Activated B cell treated with CpG ODN at 0.5 μM for 24 hours (primary cell): Measurements from ENCODE around the gene ARHGAP4. TPM values are rescaled to one million over a fixed set of nuclear protein-coding genes. Genes with fewer than 3 reads are reported as not detected.

Source experiments
- ATAC-seq: fragments of 200-7000 bp; cut with Tn5 transposase; one replicate; pipeline ENCODE4 v1.10.0; 2021; ENCODE audit warnings: low read depth, mild to moderate bottlenecking, moderate library complexity
- CTCF ChIA-PET: fragments of 350-600 bp; sonication (Branson Sonifier 250); formaldehyde crosslinking; loops from one replicate; lab custom pipeline; 2021; ENCODE audit warnings: antibody characterized with exemption; lab: Charles Lee
- POLR2A ChIA-PET: fragments of 350-600 bp; sonication (Branson Sonifier 250); formaldehyde crosslinking; loops from one replicate; lab custom pipeline; 2021; ENCODE audit warnings: antibody characterized with exemption; lab: Charles Lee
- DNase-seq: peaks from one replicate; pipeline ENCODE4 v3.0.0; 2022
- H3K27ac Mint-ChIP-seq: one replicate; pipeline ENCODE4 v1.8.0; 2020; ENCODE audit warnings: mixed read lengths
- H3K27me3 Mint-ChIP-seq: one replicate; pipeline ENCODE4 v1.8.0; 2021; ENCODE audit warnings: mixed read lengths
- H3K36me3 Mint-ChIP-seq: one replicate; pipeline ENCODE4 v1.8.0; 2021; ENCODE audit warnings: low read depth, mixed read lengths
- H3K4me1 Mint-ChIP-seq: one replicate; pipeline ENCODE4 v1.8.0; 2021; ENCODE audit warnings: mixed read lengths
- H3K4me3 Mint-ChIP-seq: one replicate; pipeline ENCODE4 v1.8.0; 2020; ENCODE audit warnings: mild to moderate bottlenecking, mixed read lengths
- H3K9me3 Mint-ChIP-seq: one replicate; pipeline ENCODE4 v1.8.0; 2020; ENCODE audit warnings: mixed read lengths
- intact Hi-C: fragments of 100-400 bp; cut with micrococcal nuclease; formaldehyde crosslinking; loops from one replicate; pipeline ENCODE4 v1.15.1; 2024
- total RNA-seq: library from RNA; stranded (reverse); gene quantifications from 2 replicates; pipeline ENCODE4 v1.2.3, GENCODE V29; 2022
- TF ChIP-seq, protein P1 (sequence below): fragments of 200-600 bp; IDR thresholded peaks from one replicate; pipeline ENCODE4 v1.8.0; 2022; ENCODE audit warnings: antibody characterized with exemption, mild to moderate bottlenecking

Gene ARHGAP4
- total RNA-seq, 1 donor from 2014 or later: 158 TPM

DNA sequence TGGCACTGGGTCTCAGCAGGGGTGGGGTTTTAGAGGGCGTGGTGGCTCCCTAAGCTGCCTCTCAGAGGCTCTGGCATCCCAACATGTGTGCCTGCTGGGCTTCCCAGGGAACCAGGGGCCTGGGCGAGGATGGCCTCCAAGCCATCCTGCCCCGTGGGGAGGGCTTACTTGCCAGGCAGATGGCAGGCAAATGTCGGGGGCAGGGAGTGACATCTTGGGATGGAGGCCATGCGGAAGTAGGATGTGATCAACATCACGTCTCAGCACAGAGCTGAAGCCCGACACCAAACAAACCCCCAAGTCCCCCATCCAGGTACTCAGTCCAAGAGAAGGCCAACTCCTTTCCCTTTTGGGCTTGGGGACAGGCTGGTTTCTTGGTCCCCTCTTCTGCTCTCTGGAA is 44.8 kb downstream of the ARHGAP4 start:
- no peak for DNase-seq
- Mint-ChIP-seq H3K9me3 (no peaks in the 10 kb centered on the region), H3K27me3 (peaks cover 12% of the 10 kb centered on the region), H3K36me3 (no peaks in the 10 kb centered on the region), H3K4me3 (no peak overlapping the region), H3K27ac (no peak overlapping the region), H3K4me1 (peaks cover 19% of the 10 kb centered on the region)
- intact Hi-C loops: no loop called here
- ChIA-PET POLR2A (no interaction called here), CTCF (no interaction called here)
- TF ChIP-seq, protein P1, sequence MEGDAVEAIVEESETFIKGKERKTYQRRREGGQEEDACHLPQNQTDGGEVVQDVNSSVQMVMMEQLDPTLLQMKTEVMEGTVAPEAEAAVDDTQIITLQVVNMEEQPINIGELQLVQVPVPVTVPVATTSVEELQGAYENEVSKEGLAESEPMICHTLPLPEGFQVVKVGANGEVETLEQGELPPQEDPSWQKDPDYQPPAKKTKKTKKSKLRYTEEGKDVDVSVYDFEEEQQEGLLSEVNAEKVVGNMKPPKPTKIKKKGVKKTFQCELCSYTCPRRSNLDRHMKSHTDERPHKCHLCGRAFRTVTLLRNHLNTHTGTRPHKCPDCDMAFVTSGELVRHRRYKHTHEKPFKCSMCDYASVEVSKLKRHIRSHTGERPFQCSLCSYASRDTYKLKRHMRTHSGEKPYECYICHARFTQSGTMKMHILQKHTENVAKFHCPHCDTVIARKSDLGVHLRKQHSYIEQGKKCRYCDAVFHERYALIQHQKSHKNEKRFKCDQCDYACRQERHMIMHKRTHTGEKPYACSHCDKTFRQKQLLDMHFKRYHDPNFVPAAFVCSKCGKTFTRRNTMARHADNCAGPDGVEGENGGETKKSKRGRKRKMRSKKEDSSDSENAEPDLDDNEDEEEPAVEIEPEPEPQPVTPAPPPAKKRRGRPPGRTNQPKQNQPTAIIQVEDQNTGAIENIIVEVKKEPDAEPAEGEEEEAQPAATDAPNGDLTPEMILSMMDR: no peak
- ATAC-seq: no peak

- CTCF ChIA-PET: no interaction called here
- H3K27ac Mint-ChIP-seq: no peak overlapping the region
Measured at GRCh38 chrX:153880440-153880815, 45.6 kb downstream of the ARHGAP4 start.

DNA sequence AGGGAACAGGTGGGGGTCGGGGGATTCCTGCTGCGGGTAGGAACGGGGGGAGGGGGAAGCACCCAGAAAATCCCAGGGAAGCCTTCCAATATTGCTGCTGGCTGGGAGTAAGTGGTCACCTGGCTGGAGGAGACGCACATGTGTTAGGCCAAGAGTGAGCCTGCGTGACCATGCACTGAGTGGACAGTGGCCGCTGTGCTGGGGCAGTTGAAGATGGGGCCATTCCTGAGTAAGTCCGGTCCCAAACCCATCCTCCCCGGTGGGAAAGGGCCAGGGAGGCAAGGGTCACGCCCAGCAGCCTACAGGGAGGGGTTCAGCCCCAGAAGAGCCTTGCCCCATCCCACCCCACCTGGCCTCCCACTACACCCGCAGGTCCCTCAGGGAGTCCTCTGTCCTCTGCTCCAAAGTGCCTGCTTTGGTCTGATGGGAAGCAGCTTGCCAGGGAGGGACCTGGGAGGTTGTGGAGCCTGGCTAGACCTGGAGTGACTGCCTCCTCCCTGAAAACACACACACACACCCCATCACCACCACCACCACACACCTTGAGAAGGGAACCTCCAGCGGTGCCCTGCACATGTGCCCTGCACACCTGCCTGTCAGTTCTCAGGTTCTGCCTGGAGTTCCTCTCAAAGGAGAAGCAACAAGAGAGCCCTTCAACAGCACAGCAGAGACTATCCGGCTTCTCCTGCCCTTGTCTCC is 46.2 kb downstream of the ARHGAP4 start:
- Mint-ChIP-seq H3K36me3 (no peaks in the 10 kb centered on the region), H3K4me3 (no peak overlapping the region), H3K9me3 (no peaks in the 10 kb centered on the region), H3K4me1 (peaks cover 20% of the 10 kb centered on the region), H3K27me3 (peaks cover 16% of the 10 kb centered on the region), H3K27ac (no peak overlapping the region)
- no peak for ATAC-seq
- intact Hi-C loops: no loop called here
- TF ChIP-seq, protein P1: no peak
- no peak for DNase-seq
- CTCF ChIA-PET: no interaction called here
- POLR2A ChIA-PET: no interaction called here

More at GRCh38 chrX:153880440-153880815, 45.6 kb downstream of the ARHGAP4 start:
- TF ChIP-seq, protein P1: no peak
- POLR2A ChIA-PET: no interaction called here
- intact Hi-C loops: no loop called here
- no peak overlapping the region for H3K4me3 Mint-ChIP-seq
- DNase-seq (no peak), ATAC-seq (no peak)
- no peaks in the 10 kb centered on the region for H3K36me3 Mint-ChIP-seq
- no peaks in the 10 kb centered on the region for H3K9me3 Mint-ChIP-seq
- peaks cover 15% of the 10 kb centered on the region for H3K27me3 Mint-ChIP-seq
- H3K4me1 Mint-ChIP-seq: peaks cover 21% of the 10 kb centered on the region

DNA sequence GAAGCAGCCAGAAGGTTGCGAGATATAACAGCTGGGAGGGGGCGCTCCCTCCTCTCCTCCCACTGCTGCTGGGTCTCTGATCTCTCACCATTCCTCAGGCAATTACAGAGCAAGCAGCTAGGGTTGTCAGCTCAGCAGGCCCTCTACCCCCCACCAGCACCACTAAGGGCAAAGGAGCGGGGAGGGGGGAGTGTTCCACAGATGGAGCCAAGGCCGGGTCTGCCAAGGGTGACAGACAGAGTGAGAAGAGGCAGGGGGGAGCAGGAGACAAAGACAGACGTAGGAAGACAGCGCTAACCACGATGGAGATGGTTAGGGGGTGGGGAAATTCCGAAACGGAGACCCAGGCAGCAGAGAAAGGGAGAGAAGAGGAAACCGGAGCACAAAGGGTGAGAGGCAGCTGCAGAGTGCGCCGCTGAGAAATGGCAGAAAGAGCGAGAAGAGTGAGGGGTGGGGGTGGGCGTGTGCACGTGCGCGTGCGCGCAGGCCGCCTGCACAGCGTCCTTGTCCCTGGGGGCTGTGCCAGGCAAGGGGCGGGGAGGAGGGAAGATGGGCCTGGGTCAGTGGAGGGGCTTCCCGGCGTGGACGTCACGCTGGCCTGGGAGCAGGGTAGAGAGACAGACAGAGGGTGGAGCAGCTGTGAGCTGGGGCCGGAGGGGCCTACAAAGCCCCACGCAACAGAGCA is 47.0 kb downstream of the ARHGAP4 start:
- Mint-ChIP-seq H3K27me3 (peaks cover 21% of the 10 kb centered on the region), H3K4me1 (peaks cover 16% of the 10 kb centered on the region), H3K4me3 (peak overlapping the region; percentile 4), H3K27ac (no peak overlapping the region), H3K9me3 (no peaks in the 10 kb centered on the region), H3K36me3 (no peaks in the 10 kb centered on the region)
- DNase-seq (no peak), ATAC-seq (peak; percentile 10)
- TF ChIP-seq, protein P1: no peak
- intact Hi-C loops: no loop called here
- POLR2A ChIA-PET: interaction anchor here (0.5 to 0.6 kb wide), 3 partner anchors 66 to 281 kb away, joined by 3 to 4 read pairs (median 3); no protein-coding TSS in a partner anchor
- CTCF ChIA-PET: no interaction called here

DNA sequence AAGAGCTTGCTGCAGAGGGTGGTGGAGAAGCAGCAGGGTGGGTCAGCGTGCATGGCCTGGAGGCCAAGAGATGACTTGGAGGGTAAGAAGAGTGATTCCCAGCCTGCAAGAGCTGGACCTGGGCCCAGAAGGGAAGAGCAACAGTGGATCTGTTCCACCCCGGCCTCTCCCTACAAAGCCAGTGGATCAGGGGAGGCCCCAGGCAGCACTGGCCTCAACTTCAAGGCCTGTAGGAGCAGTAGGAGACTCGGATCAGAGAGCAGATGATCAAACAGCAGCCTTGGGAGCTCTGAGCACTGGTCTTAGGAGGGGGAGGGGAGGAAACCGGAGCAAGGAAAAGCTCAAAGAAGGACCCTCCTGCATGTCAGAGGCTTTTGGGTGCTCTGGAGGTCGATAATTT is 47.7 kb downstream of the ARHGAP4 start:
- Mint-ChIP-seq H3K9me3 (no peaks in the 10 kb centered on the region), H3K4me3 (no peak overlapping the region), H3K27ac (no peak overlapping the region), H3K36me3 (no peaks in the 10 kb centered on the region), H3K4me1 (peaks cover 16% of the 10 kb centered on the region), H3K27me3 (peaks cover 21% of the 10 kb centered on the region)
- intact Hi-C loops: no loop called here
- no peak for ATAC-seq
- TF ChIP-seq, protein P1: no peak
- ChIA-PET CTCF (no interaction called here), POLR2A (interaction anchor here (0.6 kb wide), 1 partner anchor 280 kb away, joined by 3 read pairs; no protein-coding TSS in a partner anchor)
- no peak for DNase-seq
